SHP77 treated with DMSO at 0.1 percent for 48 hours (cell line): ENCODE data around the gene CS.
"Not testable (repeated sequence)": the region's sequence is repeated elsewhere in the genome, so short reads cannot be mapped to it uniquely, and the experiment has no call there.

Experiments used
- DNase-seq: peaks from one replicate; lab custom pipeline; 2025; lab: John Stamatoyannopoulos, UW

Gene CS

DNA sequence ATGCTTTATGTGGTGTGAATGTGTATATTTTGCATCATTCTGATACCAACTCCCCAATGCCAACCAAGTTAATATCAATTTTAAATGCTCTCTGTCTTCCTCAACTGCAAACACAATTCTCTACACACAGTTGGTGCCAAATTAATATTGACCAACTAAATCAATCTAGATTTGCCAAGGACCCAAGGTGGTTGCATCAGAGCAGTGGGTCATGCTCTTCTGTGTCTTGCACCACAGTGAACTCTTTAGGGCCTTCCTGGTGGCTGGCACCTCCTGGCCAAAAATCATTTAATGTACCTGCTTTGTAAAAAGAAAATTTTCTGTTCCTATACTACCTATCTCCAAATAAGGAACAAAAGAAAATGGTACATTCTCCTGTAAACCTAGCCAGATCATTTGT, 19.3 kb downstream of the CS start:
- no peak for DNase-seq

DNA sequence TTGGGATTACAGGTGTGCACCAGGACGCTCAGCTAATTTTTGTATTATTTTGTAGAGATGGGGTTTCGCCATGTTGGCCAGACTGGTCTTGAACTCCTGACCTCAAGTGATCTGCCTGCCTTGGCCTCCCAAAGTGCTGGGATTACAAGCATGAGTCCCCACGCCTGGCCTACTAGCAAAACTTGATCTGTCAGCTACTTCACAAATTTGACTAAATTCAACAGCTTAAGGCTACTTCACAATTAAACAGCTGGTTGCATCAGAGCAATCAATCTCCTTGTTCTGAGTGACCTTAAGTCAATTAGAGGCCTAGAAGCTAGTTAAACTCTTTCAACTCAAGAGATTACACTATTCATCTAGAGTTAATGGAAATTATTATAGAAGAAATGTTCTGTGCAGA, 21.2 kb downstream of the CS start:
- no peak for DNase-seq

DNA sequence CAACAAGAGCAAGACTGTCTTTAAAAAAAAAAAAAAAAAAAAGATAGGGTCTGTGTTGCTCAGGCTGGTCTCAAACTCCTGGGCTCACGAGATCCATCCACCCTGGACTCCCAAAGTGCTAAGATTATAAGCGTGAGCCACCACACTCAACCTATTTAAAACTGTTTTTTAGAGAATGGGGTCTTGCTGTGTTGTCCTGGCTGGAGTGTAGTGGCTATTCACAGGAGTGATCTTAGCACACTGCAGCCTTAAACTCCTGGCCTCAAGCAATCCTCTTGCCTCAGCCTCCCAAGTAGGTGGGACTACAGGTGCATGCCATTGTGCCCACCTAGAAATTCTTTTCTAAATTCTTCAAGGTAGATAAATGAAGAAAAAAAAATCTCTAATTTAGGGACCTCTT, 25.8 kb downstream of the CS start:
- no peak for DNase-seq

DNA sequence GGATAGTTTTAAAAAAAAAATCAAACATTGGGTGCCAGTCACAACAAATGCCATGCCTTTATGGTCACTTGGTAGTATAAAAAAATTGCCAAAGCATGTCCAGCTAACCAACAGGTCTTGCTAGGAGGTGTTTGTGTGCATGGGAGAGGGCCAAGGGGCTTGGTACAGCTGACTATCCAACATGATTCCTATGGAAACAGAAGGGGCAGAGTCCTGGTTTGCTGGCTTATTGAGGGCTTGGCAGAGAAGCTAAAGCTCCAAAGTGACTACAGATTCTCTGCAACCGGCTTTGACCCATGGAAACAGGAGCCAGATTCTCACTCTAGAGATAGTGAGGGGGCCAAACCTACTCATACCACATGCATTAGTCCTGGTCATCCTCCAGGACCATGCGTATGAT, 27.7 kb downstream of the CS start:
- DNase-seq: not testable (repeated sequence)

DNA sequence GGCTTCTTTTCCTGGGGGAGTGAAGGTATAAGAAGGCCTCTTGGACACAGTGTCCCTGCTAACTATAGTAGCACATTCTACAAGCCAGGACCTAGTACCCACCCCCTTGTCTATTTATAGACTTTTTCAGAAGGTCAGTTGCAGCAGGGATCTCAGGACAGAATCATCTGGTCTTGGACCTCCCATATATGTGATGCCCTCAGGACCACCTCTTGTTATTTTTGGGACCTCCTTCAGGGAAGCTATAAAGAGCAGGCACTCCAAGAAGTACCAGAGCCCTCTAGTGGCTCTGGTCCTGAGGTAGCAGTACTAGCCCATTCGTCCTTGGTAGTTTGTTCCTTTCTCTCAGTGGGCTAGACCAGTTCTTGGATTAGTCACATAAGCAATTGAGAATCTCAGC, 29.1 kb downstream of the CS start:
- DNase-seq: no peak

DNA sequence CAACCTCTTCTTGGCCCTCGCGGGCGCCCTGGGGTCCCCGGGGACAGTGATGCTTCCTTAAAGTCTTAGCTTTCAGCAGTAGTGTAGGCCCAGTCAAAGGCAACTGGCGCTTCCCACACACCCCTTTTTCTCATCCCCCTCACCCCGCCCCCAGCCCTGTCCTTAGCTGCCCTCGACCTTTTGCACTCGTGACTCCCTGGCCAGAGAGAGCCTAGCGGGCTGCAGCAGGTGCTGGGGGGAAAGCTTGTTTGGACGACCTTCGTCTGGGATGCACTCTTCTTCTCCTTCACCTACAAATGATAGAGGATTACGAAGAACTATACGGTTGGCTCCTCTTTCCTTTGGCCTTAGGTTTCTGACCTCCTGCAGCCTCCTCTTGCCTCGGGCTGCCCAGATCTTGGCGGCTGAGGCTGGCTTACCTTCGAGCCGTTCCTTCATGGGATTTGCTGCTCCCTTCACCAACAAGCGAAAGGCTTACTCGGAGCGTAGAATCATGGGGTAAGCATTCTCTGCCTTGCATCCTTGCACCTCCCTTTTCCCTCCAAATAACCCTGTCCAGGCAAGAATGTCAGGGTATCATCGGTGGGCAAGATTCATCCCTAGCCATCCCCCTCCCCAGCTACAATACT, 32.6 kb downstream of the CS start:
- no peak for DNase-seq

DNA sequence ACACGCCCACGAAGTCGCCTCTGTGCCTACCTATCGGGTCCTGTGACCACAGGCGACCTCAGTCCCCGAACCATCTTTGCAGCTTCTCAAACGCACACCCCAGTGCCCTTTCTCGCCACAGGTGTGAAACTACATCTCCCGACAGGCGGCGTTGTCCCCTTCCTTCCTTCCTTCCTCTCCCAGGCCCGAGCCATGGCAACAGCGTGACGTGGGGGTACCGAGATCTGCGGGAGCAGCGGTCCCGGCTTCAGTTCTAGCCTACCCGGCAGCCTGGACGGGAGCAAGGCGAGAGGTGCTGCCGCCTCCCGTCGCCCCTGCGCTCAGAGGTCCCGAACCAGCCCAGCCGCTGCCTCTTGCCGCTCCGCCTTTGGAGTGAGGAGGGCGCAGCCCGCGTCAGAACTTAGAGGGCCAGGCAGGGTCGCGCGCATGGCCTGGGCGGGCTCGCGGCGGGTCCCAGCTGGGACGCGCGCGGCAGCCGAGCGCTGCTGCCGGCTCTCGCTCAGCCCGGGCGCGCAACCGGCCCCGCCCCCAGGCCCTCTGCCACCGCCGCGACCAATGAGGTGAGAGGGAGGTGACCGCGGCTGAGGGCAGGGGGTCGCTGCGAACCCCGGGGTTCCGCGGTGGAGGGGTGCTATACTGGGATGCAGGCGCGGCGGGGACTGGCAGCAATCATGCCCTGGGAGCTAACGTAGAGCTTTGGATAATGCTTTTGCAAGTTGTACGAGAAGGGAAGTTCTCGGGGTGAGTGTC, 33.3 kb downstream of the CS start, which contains the start of gene COQ10A:
Gene COQ10A, plus strand, starts transcription at position 250 of the 750 bp plus-strand sequence. Its CDS starts 177 bp downstream, at position 427.
- DNase-seq: peak; percentile 71

DNA sequence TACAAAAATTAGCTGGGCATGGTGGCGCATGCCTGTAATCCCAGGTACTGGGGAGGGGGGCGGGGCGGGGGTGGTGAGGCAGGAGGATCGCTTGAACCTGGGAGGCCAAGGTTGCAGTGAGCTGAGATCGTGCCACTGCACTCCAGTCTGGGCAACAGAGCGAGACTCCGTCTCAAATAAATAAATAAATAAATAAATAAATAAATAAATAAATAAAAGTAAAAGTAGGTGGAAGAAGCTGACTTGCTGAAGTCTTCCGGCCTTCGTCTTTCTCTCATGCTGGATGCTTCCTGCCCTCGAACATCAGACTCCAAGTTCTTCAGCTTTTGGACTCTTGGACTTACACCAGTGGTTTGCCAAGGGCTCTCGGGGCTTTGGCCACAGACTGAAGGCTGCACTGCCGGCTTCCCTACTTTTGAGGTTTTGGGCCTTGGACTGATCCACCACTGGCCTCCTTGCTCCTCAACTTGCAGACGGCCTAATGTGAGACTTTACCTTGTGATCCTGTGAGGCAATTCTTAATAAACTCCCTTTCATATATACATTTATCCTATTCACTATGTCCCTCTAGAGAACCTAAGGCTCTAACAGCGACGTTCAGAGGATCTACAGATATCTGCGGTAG, 34.0 kb downstream of the CS start:
- DNase-seq: not testable (repeated sequence)

DNA sequence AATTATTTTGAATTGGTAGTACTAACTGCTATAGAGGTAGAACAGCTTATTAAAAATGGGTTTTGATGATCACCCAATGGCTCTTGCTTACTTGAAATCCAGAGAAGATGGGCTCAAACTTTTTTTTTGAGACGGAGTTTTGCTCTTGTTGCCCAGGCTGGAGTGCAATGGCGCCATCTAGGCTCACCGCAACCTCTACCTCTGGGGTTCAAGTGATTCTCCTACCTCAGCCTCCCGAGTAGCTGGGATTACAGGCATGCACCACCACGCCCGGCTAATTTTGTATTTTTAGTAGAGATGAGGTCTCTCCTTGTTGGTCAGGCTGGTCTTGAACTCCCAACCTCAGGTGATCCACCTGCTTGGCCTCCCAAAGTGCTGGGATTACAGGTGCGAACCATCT, 37.2 kb downstream of the CS start:
- not testable (repeated sequence) for DNase-seq

DNA sequence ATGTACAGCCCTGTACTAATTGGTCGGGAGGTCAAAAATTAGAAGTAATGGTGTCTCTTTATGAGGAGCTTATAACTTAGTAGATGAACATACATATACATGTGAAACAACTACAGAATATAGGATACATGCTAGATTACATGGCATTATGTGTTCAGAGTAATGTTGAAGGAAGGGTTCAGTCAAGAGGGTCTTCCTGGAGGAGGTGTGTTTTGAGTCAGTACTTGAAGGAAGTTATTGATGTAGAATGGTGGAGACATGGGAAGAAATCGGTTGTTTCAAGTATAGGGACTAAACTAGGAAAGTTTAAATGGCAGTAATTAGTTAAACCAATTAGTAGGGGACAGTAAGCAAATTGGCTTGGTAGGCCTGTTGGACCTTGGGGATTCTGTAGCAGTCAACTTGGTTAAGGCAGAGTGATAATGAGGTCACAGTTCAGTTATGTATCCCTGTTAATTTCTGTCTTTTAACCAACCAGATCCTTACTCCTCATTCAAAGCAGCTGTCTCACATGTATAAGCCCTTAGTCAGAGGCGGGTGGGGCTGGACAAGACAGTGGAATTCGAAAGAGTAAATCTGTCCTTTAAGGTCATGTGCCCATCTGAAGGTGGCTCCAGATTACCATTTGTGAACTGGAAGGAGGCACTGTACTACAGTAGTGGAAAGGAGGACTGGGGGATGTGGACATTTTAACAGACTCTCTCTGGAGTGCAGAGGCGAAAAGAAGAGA, 38.5 kb downstream of the CS start:
- no peak for DNase-seq

DNA sequence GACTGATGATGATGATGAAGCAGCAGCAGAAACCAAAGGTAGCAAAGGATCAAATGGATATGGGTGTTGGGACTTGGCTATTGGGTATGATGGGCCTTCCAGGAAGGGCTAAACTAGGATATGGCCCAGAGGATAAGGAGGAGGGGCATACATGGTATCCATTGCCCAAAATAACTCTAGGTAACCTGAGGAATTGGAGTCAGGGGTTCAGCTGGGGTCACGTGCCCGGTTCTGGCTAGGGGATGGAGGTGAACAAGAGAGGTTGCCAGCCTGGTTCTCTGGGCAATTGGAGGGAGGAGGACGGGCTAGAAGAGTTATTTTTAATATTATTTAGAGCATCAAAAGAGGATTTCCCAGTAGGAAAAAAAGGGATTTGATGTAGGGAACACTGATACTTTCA, 39.2 kb downstream of the CS start:
- DNase-seq: no peak

DNA sequence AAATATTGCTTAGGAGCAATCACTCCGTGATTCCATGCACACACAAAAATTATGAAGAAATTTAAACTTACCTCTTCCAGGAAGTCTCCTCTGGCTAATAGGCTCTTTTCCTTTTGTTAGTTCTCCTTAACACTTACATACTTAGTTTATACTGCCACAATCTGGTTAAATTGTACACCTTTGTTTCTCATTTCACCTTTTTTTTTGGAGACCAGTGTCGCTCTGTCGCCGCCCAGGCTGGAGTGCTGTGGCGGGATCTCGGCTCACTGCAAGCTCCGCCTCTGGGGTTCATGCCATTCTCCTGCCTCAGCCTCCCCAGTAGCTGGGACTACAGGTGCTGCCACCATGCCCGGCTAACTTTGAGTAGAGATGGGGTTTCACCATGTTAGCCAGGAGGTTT, 39.8 kb downstream of the CS start:
- no peak for DNase-seq

DNA sequence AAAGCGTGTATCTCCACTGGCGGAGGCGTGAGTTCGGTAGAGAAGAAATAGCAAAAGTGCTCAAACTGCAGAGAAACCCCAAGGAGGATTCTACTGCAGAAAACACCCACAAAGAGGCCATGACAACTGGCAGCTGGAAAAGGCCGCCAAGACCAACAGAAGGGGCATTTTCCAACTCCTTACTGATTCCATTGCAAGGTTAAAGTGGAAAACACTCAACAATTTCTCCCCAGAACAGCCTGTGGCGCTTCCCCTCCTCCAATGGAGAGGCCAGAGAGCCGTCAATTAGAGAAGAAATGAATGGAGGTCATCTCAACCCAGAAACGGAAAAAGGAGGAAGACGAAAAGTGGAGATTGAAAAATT, 41.3 kb downstream of the CS start:
- DNase-seq: no peak

DNA sequence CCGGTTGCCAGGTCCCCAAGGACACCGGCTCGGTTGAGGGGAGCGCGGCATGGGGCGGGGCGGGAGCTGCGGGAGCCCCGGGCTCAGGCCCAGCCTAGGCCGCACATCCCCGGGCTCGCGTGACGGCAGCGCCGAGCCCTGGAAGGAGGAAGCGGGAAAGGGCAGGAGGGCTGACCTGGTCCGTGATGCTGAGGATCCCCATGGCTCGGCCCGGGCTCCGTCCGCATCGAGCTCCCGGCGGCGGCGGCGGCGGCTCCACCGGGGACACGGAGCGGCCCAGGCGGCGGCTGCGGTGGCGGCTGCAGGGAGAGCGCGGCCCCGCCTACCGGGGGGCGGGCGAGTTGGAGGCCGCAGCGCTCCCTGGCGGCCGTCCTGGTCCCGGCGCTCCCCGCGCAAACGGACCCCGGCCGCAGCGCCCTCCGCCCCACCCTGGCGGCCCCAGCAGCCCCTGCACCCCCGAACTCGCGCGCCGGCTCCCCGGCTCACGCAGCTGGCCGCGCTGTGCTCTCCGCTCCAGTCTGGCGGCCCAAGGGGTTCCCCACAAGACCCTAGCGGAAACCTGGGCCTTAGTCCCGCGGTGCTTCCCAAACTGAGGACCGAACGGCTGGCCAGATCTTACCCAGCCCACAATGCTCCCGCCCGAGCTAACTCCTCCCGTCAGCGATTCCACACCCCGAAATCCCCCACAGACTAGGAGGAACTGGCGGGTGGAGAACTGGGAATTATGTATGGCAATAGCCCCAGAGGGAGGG, 41.9 kb downstream of the CS start, which contains the start of gene ANKRD52:
Gene ANKRD52, minus strand, starts transcription at position 317 of the 752 bp plus-strand sequence. Its CDS starts 115 bp downstream, at position 202.
- peak; percentile 48 for DNase-seq

DNA sequence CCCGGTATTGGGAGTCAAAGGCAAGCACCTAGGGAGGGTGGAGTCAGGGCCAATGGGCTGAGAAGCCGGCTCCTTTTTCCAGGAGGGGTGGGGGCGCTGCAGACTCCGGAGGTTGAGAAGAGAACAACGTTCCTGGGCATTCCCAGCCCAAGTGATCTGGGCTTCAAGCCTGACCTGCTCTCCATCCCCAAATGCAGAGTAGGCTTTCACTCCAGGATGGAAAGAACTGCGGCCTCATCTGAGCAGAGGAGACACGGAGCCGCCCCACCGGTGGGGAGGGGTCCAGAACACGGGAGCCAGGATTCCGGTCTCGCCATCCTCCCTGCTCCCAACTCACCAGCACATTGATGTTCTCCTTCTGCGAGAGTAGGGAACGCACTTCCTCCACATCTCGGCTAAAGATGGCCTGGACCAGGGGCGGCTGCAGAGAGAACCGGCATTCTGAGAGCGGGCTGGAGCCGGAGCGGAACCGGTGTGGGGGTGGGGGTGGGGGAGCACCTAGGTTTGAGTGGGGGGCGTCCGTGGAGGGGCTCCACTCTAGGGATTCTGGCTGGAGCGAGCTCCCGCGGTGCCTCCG, 42.6 kb downstream of the CS start:
- DNase-seq: no peak

DNA sequence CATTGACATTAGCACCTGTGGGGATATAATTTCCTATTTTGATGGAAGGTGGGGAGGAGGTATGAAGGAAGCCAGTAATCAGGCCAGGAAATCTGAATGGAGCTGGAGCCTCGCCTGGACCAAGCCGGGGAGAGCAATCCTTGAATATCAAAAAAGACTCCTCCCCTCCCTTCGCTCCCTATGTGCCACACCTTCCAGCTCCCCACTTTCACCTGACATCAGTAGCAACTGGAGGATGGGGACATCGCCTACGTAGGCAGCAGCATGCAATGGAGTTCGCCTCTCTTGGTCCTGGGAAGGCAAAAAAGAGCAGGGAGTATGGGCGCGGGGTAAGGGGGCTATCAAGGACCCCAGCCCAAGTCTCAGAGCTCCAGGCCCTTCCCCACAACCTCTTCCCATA, 43.1 kb downstream of the CS start:
- no peak for DNase-seq

DNA sequence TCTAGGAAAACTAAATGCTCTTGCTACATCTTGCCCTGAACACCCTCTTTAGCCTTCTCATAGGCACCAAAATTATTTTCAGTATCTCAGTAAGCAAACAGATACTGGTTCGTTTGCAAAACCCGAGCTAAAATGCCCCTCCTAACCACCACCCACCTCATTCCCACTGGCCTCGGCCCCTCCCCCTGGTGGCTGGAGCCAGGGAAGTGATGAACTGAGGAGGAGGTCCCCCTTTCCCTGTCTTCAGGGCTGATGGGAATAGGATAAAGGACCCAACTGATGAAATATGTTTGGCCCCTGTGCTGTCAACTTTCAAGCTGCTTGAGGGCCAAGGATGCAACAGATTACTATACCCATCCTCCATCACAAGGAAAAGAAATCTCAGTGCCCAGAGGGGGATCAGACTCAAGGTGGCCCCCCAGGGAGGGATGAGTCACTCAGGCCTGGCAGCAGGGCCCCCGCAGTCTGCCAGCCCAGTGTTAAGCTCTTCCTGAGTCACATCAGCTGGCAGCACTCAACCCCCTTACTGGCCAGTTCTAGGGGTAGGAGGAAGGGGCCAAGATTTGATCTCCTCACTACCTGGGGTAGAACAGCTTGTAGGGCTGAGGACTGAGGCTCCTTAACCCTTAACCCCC, 43.7 kb downstream of the CS start:
- no peak for DNase-seq

DNA sequence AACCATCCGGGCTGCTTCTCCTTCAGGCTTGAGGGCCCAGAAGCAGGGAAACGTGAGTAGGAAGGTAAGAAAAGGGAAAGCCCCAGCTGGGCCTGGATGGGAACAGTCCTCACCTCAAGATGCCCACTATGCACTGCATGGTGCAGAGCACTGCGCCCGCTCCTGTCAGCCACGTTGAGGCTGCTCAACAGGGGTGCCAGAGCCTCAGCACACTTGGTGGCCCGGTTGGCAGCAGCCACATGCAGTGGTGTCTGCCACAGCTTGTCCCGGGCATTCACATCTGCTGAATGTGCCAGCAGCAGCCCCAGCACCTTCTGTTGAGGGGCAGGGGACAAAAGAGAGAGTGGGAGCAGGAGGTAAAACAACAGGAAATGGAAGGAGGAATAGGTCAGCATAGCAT, 44.5 kb downstream of the CS start:
- no peak for DNase-seq

DNA sequence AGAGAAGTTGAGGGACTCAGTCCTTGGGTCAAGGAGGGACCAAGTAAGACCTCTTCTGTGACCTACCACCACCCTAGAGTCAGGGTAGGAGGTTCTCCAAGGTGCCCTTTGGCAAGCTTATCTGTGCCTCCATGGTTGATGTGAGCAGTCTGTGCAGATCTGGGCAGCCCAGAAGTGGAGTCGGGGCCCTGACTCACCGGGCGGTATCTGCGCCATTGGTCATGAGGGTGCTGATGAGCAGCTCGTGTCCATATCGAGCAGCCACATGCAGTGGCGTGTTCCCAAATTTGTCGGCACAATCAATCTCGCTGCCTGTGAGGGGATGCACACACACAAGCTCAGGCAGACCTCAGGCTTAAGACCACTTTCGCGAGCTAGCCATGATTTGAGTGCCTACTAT, 47.0 kb downstream of the CS start:
- no peak for DNase-seq

DNA sequence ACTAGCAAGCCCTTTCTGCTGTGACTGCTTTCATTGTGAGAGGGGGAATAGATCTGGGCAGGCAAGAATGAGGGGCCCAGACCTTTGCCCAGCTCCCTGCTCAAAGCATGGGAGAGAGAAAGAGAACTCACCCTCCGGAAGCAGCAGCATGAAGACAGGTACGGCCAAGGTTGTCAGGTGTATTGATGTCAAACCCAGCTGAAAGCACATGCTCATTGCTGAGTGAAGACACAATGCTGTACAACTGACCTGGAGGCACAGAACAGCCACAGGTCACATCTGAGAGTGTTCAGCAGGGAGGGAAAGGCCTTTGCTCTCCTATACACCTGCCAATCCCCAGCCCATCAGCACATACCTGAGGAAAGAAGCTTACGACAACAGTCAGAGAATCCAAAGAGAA, 47.5 kb downstream of the CS start:
- no peak for DNase-seq

DNA sequence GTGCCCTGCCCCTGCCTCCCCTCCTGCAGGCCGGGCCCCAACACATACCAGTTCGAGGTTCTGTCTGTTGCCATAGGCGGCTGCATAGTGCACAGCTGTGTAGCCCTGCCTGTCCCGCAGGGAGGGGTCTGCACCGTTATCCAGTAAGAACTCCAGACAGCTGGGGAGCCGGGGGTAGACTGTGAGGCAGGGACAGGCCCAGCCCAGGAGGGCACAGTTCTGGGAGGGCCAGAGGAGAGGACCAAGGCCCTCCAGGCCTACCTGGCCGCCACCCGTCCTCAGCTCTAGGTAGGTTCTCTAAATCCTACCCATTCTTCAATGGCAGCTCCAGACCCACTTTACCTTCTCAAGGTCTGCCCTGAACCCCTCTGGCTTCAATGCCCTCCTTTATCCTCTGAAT, 51.4 kb downstream of the CS start:
- DNase-seq: no peak
